GM18867 (cell line): Measurements from ENCODE around the gene EREG.

ENCODE experiments used
- ATAC-seq: cut with Tn5 transposase; IDR thresholded peaks from one replicate; pipeline ENCODE4 v1.9.1; 2021; ENCODE audit warnings: mild to moderate bottlenecking, moderate library complexity; ENCODE audit not compliant: unreplicated experiment

EREG gene

GRCh38 chr4:74423104-74423503 is 58.2 kb downstream of the EREG start:
- ATAC-seq, result no peak

DNA sequence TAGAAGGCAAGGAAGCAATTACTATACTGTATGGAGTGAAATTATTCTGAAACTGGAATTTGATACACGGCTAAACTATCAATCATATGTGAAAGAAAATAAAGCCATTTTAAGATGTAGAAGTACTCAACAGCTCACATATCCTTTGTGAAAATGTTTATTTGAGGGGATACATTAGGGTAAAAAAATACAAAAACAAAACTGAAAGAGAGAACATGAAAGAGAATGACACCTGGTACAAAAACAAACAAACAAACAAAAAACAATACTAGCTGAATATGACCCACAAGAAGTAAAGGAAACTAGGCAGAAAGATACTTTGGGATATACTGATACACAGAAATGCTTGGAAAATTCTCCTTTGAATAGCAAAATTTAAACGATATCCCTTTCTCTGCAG is 59.2 kb downstream of the EREG start:
- ATAC-seq, result peak; percentile 55

GRCh38 chr4:74426101-74426500 is 61.2 kb downstream of the EREG start:
- ATAC-seq, result no peak

DNA sequence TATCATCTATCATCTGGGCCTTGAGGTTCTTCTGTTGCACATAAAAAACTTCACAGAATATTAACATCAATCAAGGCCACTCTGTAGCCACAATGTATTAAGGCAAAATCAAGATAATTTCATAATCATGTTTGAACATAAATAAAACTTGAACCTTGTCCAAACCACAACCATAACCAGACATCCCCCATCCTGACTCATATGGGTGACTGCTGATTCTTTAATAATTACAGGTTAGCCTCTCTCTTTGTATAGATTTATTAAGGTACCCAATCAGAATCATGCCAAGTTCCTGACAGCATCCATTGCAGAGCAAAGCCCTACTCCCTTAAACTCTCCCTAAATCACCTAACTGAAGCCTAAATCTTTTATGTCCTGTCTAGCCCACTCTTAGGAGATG is 63.3 kb downstream of the EREG start:
- ATAC-seq, result no peak

DNA sequence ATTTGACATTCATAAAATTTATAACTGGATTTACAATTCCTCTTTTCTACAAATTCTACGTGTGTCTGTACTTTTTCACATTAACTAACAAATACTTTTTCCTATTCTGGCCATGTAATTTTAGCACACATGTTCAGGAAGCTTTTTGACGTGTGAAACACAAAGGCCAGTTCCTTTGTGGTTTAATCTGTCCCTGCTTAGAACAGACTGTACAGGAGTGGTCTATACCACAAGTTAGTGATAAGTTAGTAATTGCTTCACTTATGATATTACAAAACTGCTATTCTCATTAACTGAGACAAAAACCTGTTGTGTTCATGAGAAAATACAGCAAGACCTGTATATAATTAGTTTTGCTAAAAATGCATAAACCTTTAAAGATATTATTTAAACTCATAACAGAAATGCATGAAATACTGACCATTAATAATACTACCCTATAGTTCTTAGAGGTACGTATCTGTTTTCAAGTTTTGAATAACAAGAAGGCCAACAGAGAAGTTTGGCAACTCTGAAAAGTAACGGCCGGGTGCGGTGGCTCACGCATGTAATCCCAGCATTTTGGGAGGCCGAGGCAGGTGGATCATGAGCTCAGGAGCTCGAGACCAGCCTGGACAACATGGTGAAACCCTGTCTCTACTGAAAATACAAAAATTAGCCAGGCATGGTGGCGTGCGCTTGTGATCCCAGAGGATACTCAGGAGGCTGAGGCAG is 66.3 kb downstream of the EREG start:
- ATAC-seq, result peak; percentile 70

- ATAC-seq, result no peak
Observed at GRCh38 chr4:74433043-74433442, 68.1 kb downstream of the EREG start.

GRCh38 chr4:74433541-74434172 is 68.7 kb downstream of the EREG start:
- no peak for ATAC-seq

DNA sequence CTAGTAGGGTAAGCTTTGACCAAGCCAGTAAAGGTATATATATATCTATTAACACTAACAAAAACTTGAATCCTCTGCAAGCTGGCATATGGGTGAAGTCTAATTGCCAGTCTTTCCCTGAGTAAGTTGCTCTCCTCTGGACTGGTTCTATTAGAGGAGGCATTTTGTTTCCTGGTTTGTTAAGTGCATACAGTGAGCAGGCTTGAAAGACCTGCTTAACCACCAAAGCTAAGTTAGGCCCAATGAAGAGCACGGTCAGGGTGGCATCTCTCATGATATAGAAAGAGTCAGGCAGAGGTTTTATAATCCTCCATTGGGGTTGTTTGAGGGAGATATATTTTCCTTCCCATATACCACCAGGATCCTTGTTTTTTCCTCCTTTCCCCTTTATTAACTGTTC is 70.4 kb downstream of the EREG start:
- no peak for ATAC-seq

GRCh38 chr4:74437866-74438265 is 72.9 kb downstream of the EREG start:
- ATAC-seq, result no peak
